ENCODE measurements around the gene AEBP2.
A peak's percentile ranks its signal among the peaks of the same experiment; 100 is the strongest.
"Not testable (repeated sequence)": the region's sequence is repeated elsewhere in the genome, so short reads cannot be mapped to it uniquely, and the experiment has no call there.

The AEBP2 gene

GRCh38 chr12:19451196-19451595 is 11.9 kb downstream of the AEBP2 start:
- DNase-seq (ENCODE audit: low read depth in 2 of 2, low spot score in 1 of 2) = no peak

- no peak for DNase-seq (ENCODE audit: low read depth in 2 of 2, low spot score in 1 of 2)
Measured at GRCh38 chr12:19453961-19454360, 14.7 kb downstream of the AEBP2 start.

- no peak for DNase-seq (ENCODE audit: low read depth in 2 of 2, low spot score in 1 of 2)
Measured at GRCh38 chr12:19454837-19455236, 15.5 kb downstream of the AEBP2 start.

GRCh38 chr12:19456176-19456575 is 16.9 kb downstream of the AEBP2 start:
- DNase-seq (ENCODE audit: low read depth in 2 of 2, low spot score in 1 of 2) = no peak

- no peak for DNase-seq (ENCODE audit: low read depth in 2 of 2, low spot score in 1 of 2)
Measured at GRCh38 chr12:19457561-19457960, 18.3 kb downstream of the AEBP2 start.

GRCh38 chr12:19458733-19459132 is 19.4 kb downstream of the AEBP2 start:
- DNase-seq (ENCODE audit: low read depth in 2 of 2, low spot score in 1 of 2) = no peak

- DNase-seq (ENCODE audit: low read depth in 2 of 2, low spot score in 1 of 2) = peak in 1 of 2 donors; percentile 8
Measured at GRCh38 chr12:19461999-19462398, 22.7 kb downstream of the AEBP2 start.

GRCh38 chr12:19462406-19462805 is 23.1 kb downstream of the AEBP2 start:
- no peak for DNase-seq (ENCODE audit: low read depth in 2 of 2, low spot score in 1 of 2)

- DNase-seq (ENCODE audit: low read depth in 2 of 2, low spot score in 1 of 2) = no peak
Measured at GRCh38 chr12:19464192-19464580, 24.9 kb downstream of the AEBP2 start.

GRCh38 chr12:19465711-19466110 is 26.4 kb downstream of the AEBP2 start:
- DNase-seq (ENCODE audit: low read depth in 2 of 2, low spot score in 1 of 2) = no peak

- no peak for DNase-seq (ENCODE audit: low read depth in 2 of 2, low spot score in 1 of 2)
Measured at GRCh38 chr12:19474147-19474546, 34.9 kb downstream of the AEBP2 start.

GRCh38 chr12:19475884-19476505 is 36.7 kb downstream of the AEBP2 start:
- not testable (repeated sequence) for DNase-seq (ENCODE audit: low read depth in 2 of 2, low spot score in 1 of 2)

- DNase-seq (ENCODE audit: low read depth in 2 of 2, low spot score in 1 of 2) = no peak
Measured at GRCh38 chr12:19477071-19477470, 37.8 kb downstream of the AEBP2 start.

GRCh38 chr12:19480459-19480858 is 41.2 kb downstream of the AEBP2 start:
- DNase-seq (ENCODE audit: low read depth in 2 of 2, low spot score in 1 of 2) = no peak

GRCh38 chr12:19482036-19482435 is 42.7 kb downstream of the AEBP2 start:
- DNase-seq (ENCODE audit: low read depth in 2 of 2, low spot score in 1 of 2) = no peak

- DNase-seq (ENCODE audit: low read depth in 2 of 2, low spot score in 1 of 2) = peak in 1 of 2 donors; percentile 13
Measured at GRCh38 chr12:19482551-19483109, 43.3 kb downstream of the AEBP2 start.

GRCh38 chr12:19483727-19484126 is 44.4 kb downstream of the AEBP2 start:
- no peak for DNase-seq (ENCODE audit: low read depth in 2 of 2, low spot score in 1 of 2)

GRCh38 chr12:19484738-19485137 is 45.4 kb downstream of the AEBP2 start:
- DNase-seq (ENCODE audit: low read depth in 2 of 2, low spot score in 1 of 2) = no peak

- DNase-seq (ENCODE audit: low read depth in 2 of 2, low spot score in 1 of 2) = no peak
Measured at GRCh38 chr12:19485240-19485639, 45.9 kb downstream of the AEBP2 start.

GRCh38 chr12:19489168-19489567 is 49.9 kb downstream of the AEBP2 start:
- DNase-seq (ENCODE audit: low read depth in 2 of 2, low spot score in 1 of 2) = no peak

GRCh38 chr12:19490908-19491307 is 51.6 kb downstream of the AEBP2 start:
- no peak for DNase-seq (ENCODE audit: low read depth in 2 of 2, low spot score in 1 of 2)

- DNase-seq (ENCODE audit: low read depth in 2 of 2, low spot score in 1 of 2) = no peak
Measured at GRCh38 chr12:19491863-19492262, 52.6 kb downstream of the AEBP2 start.

- DNase-seq (ENCODE audit: low read depth in 2 of 2, low spot score in 1 of 2) = no peak
Measured at GRCh38 chr12:19496219-19496878, 57.1 kb downstream of the AEBP2 start.

All from stimulated activated CD8-positive, alpha-beta memory T cell treated with anti-CD3 and anti-CD28 coated beads, Interleukin-4, amount 100 ng/mL, for 4 hours (primary cell).